Caco-2 (cell line): ENCODE results near the gene TKTL1. TPM values are rescaled to one million over a fixed set of nuclear protein-coding genes. Genes with fewer than 3 reads are reported as not detected.

Experiments
- BruUV-seq: library from RNA; stranded (reverse); fragments of 400-500 nt; replicated peaks from 2 replicates; lab custom pipeline; 2021; lab: Mats Ljungman, UMichigan
- CTCF ChIA-PET: fragments of 300-600 bp; sonication (Branson Sonifier 250); formaldehyde crosslinking; loops from one replicate; lab custom pipeline; 2022; ENCODE audit warnings: antibody characterized with exemption; lab: Charles Lee
- POLR2A ChIA-PET: fragments of 300-600 bp; sonication (Branson Sonifier 250); formaldehyde crosslinking; loops from one replicate; lab custom pipeline; 2022; ENCODE audit warnings: antibody characterized with exemption; lab: Charles Lee
- DNase-seq, 2 experiments: peaks; one replicate each; pipeline versions ENCODE4 v3.0.0 to v3.0.0-alpha.2; 2020 to 2022
- H3K27me3 ChIP-seq: replicated peaks from 2 replicates; pipeline ENCODE4 v1.6.0; 2011; ENCODE audit warnings: low read length; ENCODE audit not compliant: control insufficient read depth, insufficient read depth
- H3K36me3 ChIP-seq: 2 replicates; pipeline ENCODE4 v1.5.1; 2011; ENCODE audit warnings: low read length; ENCODE audit not compliant: control insufficient read depth, insufficient read depth
- H3K4me1 ChIP-seq: fragments of 250-450 bp; sonication (Bioruptor Pico); 2 replicates; pipeline ENCODE4 v1.5.1; 2020; ENCODE audit warnings: mild to moderate bottlenecking
- H3K4me3 ChIP-seq: 2 replicates; pipeline ENCODE4 v1.5.1; 2011; ENCODE audit warnings: low read depth, mild to moderate bottlenecking, control low read depth, low read length
- H3K9me3 ChIP-seq: fragments of 250-450 bp; sonication (Bioruptor Pico); 2 replicates; pipeline ENCODE4 v1.5.1; 2020; ENCODE audit warnings: mild to moderate bottlenecking, moderate library complexity
- H3K27ac Mint-ChIP-seq: one replicate; pipeline ENCODE4 v1.8.0; 2022; ENCODE audit warnings: mixed read lengths; ENCODE audit not compliant: unreplicated experiment
- H3K27me3 Mint-ChIP-seq: one replicate; pipeline ENCODE4 v1.8.0; 2022; ENCODE audit warnings: mixed read lengths; ENCODE audit not compliant: insufficient read depth, unreplicated experiment
- H3K36me3 Mint-ChIP-seq: one replicate; pipeline ENCODE4 v1.8.0; 2022; ENCODE audit warnings: mild to moderate bottlenecking, mixed read lengths; ENCODE audit not compliant: insufficient read depth, unreplicated experiment
- H3K4me1 Mint-ChIP-seq: one replicate; pipeline ENCODE4 v1.8.0; 2022; ENCODE audit warnings: low read depth, mixed read lengths; ENCODE audit not compliant: unreplicated experiment
- H3K4me3 Mint-ChIP-seq: one replicate; pipeline ENCODE4 v1.8.0; 2022; ENCODE audit warnings: mild to moderate bottlenecking, moderate library complexity, mixed read lengths; ENCODE audit not compliant: unreplicated experiment
- H3K9me3 Mint-ChIP-seq: one replicate; pipeline ENCODE4 v1.8.0; 2022; ENCODE audit warnings: mixed read lengths; ENCODE audit not compliant: unreplicated experiment
- intact Hi-C: fragments of 100-400 bp; cut with micrococcal nuclease; formaldehyde crosslinking; loops from one replicate; pipeline ENCODE4 v1.10.0; 2022; ENCODE audit not compliant: unreplicated experiment
- total RNA-seq: library from RNA; stranded (reverse); gene quantifications from 2 replicates; pipeline ENCODE4 v1.2.3, GENCODE V29; 2022
- TF ChIP-seq, protein P1 (sequence below), 2 experiments: fragments of 200-600 bp in 1 of 2; IDR thresholded peaks; 1 replicate in 1 of 2; 2 replicates in 1 of 2; pipeline versions ENCODE4 v1.5.1 to v1.8.0; 2011 to 2022; ENCODE audit warnings: antibody characterized with exemption in 1 of 2, control low read depth in 1 of 2, inconsistent platforms in 1 of 2, low read depth in 1 of 2, low read length in 1 of 2, mild to moderate bottlenecking in 1 of 2, moderate library complexity in 1 of 2; ENCODE audit not compliant: insufficient read depth in 1 of 2, severe bottlenecking in 1 of 2, unreplicated experiment in 1 of 2

Gene TKTL1
- total RNA-seq, 1 experiment from 2014 or later = not detected

GRCh38 chrX:154355776-154356140 is 60.2 kb downstream of the TKTL1 start:
- no peak for DNase-seq
- H3K4me1 Mint-ChIP-seq = no peaks in the 10 kb centered on the region
- H3K4me3 Mint-ChIP-seq = no peak overlapping the region
- Histone ChIP-seq H3K4me1 (no peaks in the 10 kb centered on the region), H3K4me3 (no peak overlapping the region), H3K36me3 (peaks cover 3% of the 10 kb centered on the region), H3K9me3 (no peaks in the 10 kb centered on the region), H3K27me3 (no peaks in the 10 kb centered on the region)
- peaks cover 86% of the 10 kb centered on the region for H3K36me3 Mint-ChIP-seq
- no peaks in the 10 kb centered on the region for H3K9me3 Mint-ChIP-seq
- CTCF ChIA-PET = no interaction called here
- POLR2A ChIA-PET = no interaction called here
- no peak overlapping the region for H3K27ac Mint-ChIP-seq
- intact Hi-C loops = no loop called here
- TF ChIP-seq, protein P1, sequence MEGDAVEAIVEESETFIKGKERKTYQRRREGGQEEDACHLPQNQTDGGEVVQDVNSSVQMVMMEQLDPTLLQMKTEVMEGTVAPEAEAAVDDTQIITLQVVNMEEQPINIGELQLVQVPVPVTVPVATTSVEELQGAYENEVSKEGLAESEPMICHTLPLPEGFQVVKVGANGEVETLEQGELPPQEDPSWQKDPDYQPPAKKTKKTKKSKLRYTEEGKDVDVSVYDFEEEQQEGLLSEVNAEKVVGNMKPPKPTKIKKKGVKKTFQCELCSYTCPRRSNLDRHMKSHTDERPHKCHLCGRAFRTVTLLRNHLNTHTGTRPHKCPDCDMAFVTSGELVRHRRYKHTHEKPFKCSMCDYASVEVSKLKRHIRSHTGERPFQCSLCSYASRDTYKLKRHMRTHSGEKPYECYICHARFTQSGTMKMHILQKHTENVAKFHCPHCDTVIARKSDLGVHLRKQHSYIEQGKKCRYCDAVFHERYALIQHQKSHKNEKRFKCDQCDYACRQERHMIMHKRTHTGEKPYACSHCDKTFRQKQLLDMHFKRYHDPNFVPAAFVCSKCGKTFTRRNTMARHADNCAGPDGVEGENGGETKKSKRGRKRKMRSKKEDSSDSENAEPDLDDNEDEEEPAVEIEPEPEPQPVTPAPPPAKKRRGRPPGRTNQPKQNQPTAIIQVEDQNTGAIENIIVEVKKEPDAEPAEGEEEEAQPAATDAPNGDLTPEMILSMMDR (IDR thresholded peaks at IDR 0.05; ENCODE audit: insufficient read depth in 1 of 2, low read depth in 1 of 2, low read length in 1 of 2, severe bottlenecking in 1 of 2, unreplicated experiment in 1 of 2) = no peak
- BruUV-seq = no TSS peak
- H3K27me3 Mint-ChIP-seq = no peaks in the 10 kb centered on the region

- Histone ChIP-seq H3K4me1 (no peaks in the 10 kb centered on the region), H3K36me3 (peaks cover 3% of the 10 kb centered on the region), H3K4me3 (no peak overlapping the region), H3K9me3 (no peaks in the 10 kb centered on the region), H3K27me3 (no peaks in the 10 kb centered on the region)
- Mint-ChIP-seq H3K4me1 (no peaks in the 10 kb centered on the region), H3K9me3 (no peaks in the 10 kb centered on the region), H3K27ac (no peak overlapping the region), H3K4me3 (no peak overlapping the region), H3K27me3 (no peaks in the 10 kb centered on the region), H3K36me3 (peaks cover 86% of the 10 kb centered on the region)
- ChIA-PET CTCF (no interaction called here), POLR2A (no interaction called here)
- TF ChIP-seq, protein P1 (IDR thresholded peaks at IDR 0.05; ENCODE audit: insufficient read depth in 1 of 2, low read depth in 1 of 2, low read length in 1 of 2, severe bottlenecking in 1 of 2, unreplicated experiment in 1 of 2) = no peak
- BruUV-seq = no TSS peak
- DNase-seq = no peak
- intact Hi-C loops = no loop called here
Observed at GRCh38 chrX:154356596-154356995, 61.0 kb downstream of the TKTL1 start.

DNA sequence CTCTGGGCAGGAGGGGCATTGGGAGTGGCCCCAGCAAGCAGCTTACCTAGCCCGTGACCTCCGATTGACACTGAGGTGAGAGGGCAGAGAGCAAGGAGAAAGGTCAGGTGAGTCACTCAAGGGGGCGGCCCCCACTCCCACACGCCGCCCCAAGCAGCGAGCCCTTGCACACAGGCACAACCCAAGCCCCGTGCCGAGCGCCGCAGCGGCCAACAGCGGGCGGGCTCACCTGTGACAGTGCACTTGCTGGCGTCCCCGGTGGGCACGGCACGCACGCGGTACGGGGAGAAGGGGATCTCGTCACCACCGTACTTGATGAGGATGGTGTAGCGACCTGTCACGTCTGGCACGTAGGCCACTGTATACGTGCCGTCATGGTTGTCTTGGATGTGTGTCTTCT is 61.6 kb downstream of the TKTL1 start:
- H3K4me3 ChIP-seq = no peak overlapping the region
- no peaks in the 10 kb centered on the region for H3K9me3 ChIP-seq
- BruUV-seq = no TSS peak
- TF ChIP-seq, protein P1 (IDR thresholded peaks at IDR 0.05; ENCODE audit: insufficient read depth in 1 of 2, low read depth in 1 of 2, low read length in 1 of 2, severe bottlenecking in 1 of 2, unreplicated experiment in 1 of 2) = no peak
- H3K36me3 ChIP-seq = peaks cover 3% of the 10 kb centered on the region
- intact Hi-C loops = no loop called here
- H3K36me3 Mint-ChIP-seq = peaks cover 86% of the 10 kb centered on the region
- CTCF ChIA-PET = no interaction called here
- H3K9me3 Mint-ChIP-seq = no peaks in the 10 kb centered on the region
- H3K4me3 Mint-ChIP-seq = no peak overlapping the region
- H3K27me3 Mint-ChIP-seq = no peaks in the 10 kb centered on the region
- H3K27ac Mint-ChIP-seq = no peak overlapping the region
- no peaks in the 10 kb centered on the region for H3K27me3 ChIP-seq
- H3K4me1 Mint-ChIP-seq = no peaks in the 10 kb centered on the region
- no peaks in the 10 kb centered on the region for H3K4me1 ChIP-seq
- POLR2A ChIA-PET = no interaction called here
- no peak for DNase-seq
